HepG2 (cell line): ENCODE measurements around the gene CACHD1.

Source experiments
- CEBPB ChIP-seq: IDR thresholded peaks from 2 replicates; pipeline ENCODE4 v1.6.1; 2011; ENCODE audit warnings: low read depth, low read length, improper control_type of control experiment, borderline replicate concordance
- CHD4 ChIP-seq: fragments of 200-600 bp; sonication (generic); IDR thresholded peaks from 2 replicates; pipeline ENCODE4 v1.7.0; 2017; ENCODE audit warnings: mild to moderate bottlenecking, low read length, borderline replicate concordance
- FOXJ3 ChIP-seq: sonication (generic); formaldehyde crosslinking; IDR thresholded peaks from 2 replicates; pipeline ENCODE4 v1.4.0; 2020; ENCODE audit warnings: missing genetic modification reagents, mild to moderate bottlenecking, borderline replicate concordance
- JUN ChIP-seq: sonication (generic); formaldehyde crosslinking; IDR thresholded peaks from 2 replicates; pipeline ENCODE4 v1.4.0; 2020; ENCODE audit warnings: mild to moderate bottlenecking, missing genetic modification reagents
- NPAS2 ChIP-seq: sonication (generic); formaldehyde crosslinking; IDR thresholded peaks from 2 replicates; pipeline ENCODE4 v1.8.0; 2022; ENCODE audit warnings: mild to moderate bottlenecking, missing genetic modification reagents, borderline replicate concordance
- PRPF4 ChIP-seq: fragments of 200-400 bp; formaldehyde crosslinking; IDR thresholded peaks from 2 replicates; pipeline ENCODE4 v1.6.1; 2016; ENCODE audit warnings: low read length, low read depth; ENCODE audit not compliant: poor library complexity, severe bottlenecking
- ZKSCAN5 ChIP-seq: sonication (generic); formaldehyde crosslinking; IDR thresholded peaks from 2 replicates; pipeline ENCODE4 v1.5.1; 2020; ENCODE audit warnings: mild to moderate bottlenecking, missing genetic modification reagents
- TF ChIP-seq, protein P1 (sequence below): sonication (generic); formaldehyde crosslinking; IDR thresholded peaks from 2 replicates; pipeline ENCODE4 v1.8.1; 2023; ENCODE audit warnings: missing genetic modification reagents, inconsistent platforms, borderline replicate concordance

DNA sequence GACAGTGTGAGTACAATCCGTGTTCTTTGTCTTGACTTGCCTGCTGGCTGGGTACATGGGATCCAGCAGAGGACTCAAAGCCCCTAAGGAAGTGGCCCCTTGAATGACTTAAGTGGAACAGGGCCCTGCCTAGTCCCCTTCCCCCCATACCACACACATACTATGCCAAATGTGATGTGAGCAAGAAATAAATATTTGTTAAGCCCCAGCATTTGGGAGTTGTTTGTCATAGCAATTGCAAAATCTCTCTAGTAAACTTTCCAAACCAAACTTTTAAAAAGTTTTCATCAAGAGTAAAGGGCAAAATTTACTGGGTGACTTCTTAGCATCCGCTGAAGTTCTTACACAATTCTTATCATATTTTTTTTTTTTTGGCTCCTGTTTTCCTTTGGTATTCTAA, 32.5 kb upstream of the CACHD1 start:
- TF ChIP-seq NPAS2 (CRISPR knock-in tag) (no peak), FOXJ3 (no peak), CHD4 (no peak), PRPF4 (no peak), CEBPB (no peak), ZKSCAN5 (CRISPR knock-in tag) (no peak), JUN (no peak)
- TF ChIP-seq, protein P1, sequence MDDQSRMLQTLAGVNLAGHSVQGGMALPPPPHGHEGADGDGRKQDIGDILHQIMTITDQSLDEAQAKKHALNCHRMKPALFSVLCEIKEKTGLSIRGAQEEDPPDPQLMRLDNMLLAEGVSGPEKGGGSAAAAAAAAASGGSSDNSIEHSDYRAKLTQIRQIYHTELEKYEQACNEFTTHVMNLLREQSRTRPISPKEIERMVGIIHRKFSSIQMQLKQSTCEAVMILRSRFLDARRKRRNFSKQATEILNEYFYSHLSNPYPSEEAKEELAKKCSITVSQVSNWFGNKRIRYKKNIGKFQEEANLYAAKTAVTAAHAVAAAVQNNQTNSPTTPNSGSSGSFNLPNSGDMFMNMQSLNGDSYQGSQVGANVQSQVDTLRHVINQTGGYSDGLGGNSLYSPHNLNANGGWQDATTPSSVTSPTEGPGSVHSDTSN, result no peak
